GM10266 (cell line): ENCODE data around the gene ZFR2.
"Not testable (repeated sequence)": the region's sequence is repeated elsewhere in the genome, so short reads cannot be mapped to it uniquely, and the experiment has no call there.

Experiments used
- DNase-seq: peaks from one replicate; pipeline ENCODE4 v3.0.0; 2012; ENCODE audit errors: extremely low spot score
- CTCF ChIP-seq: IDR thresholded peaks from 2 replicates; pipeline ENCODE4 v1.5.1; 2012; ENCODE audit warnings: mild to moderate bottlenecking, low read depth; ENCODE audit not compliant: control insufficient read depth, insufficient read depth; ENCODE audit errors: missing control alignments

The ZFR2 gene

GRCh38 chr19:3760871-3761361 is 107.9 kb downstream of the ZFR2 start:
- no peak for DNase-seq
- no peak for TF ChIP-seq CTCF

- DNase-seq = no peak
- TF ChIP-seq CTCF = no peak
Observed at GRCh38 chr19:3759482-3760254, 109.2 kb downstream of the ZFR2 start.

GRCh38 chr19:3758297-3758696 is 110.5 kb downstream of the ZFR2 start:
- not testable (repeated sequence) for DNase-seq

- not testable (repeated sequence) for DNase-seq
Observed at GRCh38 chr19:3757705-3758104, 111.1 kb downstream of the ZFR2 start.
